GM19372 (cell line): ENCODE measurements around the gene SPEG.

Source experiments
- ATAC-seq: cut with Tn5 transposase; IDR thresholded peaks from one replicate; pipeline ENCODE4 v1.9.1; 2021; ENCODE audit warnings: mild to moderate bottlenecking, low read depth, moderate library complexity; ENCODE audit not compliant: unreplicated experiment

Gene SPEG

DNA sequence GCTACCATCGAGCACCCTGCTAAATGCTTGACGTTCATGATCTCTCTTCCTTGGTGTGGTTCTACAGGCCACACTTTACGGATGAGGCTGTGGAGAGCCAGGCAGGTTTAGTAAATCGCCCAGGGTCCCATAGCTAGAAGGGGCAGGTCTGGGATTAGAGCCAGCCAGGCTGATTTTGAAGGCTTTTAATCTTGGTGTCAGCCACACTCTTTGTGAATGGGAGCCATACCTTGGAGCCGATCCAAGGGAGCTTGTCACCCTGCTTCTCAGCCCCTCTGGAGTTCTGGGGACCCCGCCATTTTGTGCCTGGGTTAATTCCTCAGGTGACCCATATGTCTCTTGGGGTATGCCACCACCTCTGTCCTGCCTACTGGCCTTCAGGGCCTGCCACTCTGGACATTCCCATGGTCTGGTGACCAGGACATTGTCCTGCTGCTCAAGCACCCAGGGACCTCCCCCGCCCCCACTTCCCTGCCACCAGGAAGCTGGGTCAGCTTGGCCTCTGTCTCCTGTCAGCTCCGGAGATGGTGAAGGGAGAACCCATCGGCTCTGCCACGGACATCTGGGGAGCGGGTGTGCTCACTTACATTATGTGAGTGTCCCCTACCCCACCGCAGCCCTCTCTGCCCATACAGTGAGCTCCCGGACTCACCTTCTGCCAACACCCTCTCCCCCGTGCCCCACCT, 56.8 kb downstream of the SPEG start:
- no peak for ATAC-seq

DNA sequence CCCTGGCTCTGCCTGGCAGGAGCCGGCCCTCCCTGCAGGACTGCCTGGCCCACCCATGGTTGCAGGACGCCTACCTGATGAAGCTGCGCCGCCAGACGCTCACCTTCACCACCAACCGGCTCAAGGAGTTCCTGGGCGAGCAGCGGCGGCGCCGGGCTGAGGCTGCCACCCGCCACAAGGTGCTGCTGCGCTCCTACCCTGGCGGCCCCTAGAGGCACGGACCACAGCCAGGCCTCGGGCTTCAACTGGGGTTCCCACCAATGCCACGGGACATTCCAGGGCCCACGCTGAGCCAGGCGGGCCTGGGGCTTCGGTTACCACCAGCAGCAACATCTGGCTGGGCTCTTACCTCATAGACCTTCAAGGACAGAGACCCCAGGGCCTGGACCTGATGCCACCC, 57.9 kb downstream of the SPEG start:
- no peak for ATAC-seq

DNA sequence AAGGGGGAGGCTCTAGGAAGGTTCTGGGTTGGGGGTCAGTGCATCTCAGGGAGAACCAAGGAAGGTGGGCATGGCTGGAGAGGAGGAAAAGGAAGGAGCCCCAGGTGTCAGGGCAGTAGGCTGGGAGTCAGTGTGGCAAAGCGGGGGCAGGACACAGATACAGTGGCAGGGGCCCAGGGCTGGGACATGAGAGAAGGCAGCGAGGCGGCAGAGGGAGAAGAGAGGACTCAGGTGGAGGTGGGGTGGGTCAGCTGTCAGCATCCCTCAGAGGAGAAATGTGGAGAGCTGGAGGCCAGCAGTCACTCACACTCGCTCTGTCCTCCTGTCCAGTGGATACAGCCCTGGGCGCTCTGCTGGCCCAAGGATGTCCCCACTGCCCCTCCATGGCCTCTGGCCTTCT, 58.4 kb downstream of the SPEG start:
- ATAC-seq = no peak

DNA sequence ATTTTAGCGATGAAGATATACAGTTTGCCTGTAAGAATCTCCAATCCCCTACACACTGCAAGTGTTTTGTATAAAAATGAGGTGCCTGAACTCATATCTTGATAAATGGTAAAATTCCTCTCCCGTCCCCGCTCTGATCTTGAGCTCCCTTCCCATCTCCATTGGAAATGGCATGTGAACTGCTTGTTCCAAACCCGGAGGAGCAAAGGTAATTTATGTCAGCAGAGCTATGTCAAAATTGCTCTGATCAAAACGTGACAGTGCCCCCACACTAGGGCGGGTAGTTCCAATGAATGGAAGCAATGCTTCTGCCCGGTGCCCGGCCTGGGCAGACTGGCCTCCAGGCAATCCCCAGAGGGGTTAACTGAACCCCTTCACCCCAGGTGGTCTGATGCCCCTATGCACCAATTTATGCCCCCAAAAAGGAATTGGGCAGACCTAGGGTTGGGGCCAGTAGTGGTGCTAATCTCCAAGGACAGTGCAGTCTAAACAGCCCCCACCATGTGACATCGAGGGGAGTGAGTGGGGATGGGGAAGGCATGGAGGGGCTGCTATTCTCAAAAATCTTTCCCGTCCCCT, 60.4 kb downstream of the SPEG start:
- no peak for ATAC-seq

DNA sequence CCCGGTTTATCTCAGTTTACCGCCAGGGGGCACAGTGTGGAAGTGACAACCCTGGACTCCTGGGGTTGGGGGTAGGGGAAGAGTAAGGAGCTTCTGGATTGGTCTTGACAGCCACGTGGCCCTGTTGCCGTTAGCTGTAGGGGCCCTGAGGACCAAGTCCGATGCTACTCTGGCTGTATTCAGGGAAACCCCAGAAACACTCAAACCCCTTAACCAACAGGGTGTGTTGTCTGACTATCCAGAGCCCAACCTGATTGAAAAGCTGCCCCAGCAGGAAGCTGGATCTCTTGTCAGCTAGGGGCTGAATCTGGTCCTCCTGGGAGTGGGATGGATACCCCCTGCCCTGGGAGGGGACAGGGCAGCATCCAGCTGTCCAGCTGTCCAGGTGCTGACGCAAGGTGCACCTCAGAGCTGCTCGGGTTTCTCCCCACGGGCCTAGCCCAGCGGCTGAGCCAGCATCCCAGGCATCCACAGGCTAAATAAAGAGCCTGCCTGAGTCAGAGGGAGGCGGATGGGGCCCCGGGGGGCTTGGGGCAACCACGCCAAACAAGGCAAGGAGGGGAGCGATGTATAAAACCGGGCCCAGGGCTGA, 61.0 kb downstream of the SPEG start:
- no peak for ATAC-seq

DNA sequence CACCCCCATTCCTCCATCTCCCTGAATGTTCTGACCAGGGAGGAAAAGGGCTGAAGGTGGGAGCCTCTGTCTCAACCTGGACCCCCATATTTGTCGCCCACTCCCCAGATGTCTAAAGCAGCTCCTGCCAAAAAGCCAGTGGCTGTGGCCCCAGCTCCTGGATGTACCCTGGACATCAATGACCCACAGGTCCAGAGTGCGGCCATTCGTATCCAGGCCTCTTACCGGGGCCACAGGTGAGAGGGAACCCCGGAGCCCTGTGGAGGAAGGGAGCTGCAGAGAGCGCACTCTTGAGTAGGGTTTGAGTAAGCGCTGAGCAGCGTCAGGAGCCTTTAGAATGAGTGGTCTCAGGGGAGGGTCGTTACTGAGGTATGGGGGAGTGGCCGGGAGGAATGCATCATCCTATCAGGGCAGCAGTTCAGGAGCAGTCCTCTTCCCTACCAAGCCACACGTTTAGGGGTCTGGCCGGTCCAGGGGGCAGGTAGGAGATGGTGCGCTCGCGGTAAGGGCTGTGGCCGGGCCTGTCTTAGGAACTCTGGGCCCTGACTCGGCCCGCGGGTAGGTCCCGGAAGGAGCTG, 61.7 kb downstream of the SPEG start:
- ATAC-seq = no peak

DNA sequence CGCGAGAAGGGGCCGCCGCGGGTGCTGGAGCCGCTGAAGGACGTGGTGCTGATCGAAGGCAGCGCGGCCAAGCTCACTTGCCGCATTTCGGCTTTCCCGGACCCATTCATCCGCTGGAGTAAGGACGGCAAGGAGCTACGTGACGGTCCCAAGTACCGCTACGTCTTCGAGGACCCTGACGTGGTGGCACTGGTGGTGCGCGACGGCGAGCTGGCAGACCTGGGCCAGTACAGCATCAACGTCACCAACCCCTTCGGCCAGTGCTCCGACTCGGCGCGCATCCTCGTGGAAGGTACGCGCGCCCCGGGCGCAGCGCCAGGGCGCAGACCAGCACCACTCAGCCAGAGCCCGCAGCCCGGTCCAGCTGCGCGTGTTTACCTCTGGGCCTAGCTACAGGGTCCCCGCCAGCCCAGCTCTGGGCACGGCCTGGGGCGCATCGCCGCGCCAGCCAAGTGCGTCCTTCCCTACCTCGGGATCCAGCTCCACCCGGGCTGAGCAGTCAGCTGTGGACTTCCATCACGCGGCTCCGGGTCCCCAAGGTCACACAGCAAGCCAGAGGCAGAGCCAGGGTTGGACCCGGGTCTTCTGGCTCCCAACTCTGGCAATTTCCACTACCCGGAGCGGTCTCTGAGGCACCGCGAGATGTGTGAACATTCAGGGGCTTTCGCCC, 62.3 kb downstream of the SPEG start:
- no peak for ATAC-seq

DNA sequence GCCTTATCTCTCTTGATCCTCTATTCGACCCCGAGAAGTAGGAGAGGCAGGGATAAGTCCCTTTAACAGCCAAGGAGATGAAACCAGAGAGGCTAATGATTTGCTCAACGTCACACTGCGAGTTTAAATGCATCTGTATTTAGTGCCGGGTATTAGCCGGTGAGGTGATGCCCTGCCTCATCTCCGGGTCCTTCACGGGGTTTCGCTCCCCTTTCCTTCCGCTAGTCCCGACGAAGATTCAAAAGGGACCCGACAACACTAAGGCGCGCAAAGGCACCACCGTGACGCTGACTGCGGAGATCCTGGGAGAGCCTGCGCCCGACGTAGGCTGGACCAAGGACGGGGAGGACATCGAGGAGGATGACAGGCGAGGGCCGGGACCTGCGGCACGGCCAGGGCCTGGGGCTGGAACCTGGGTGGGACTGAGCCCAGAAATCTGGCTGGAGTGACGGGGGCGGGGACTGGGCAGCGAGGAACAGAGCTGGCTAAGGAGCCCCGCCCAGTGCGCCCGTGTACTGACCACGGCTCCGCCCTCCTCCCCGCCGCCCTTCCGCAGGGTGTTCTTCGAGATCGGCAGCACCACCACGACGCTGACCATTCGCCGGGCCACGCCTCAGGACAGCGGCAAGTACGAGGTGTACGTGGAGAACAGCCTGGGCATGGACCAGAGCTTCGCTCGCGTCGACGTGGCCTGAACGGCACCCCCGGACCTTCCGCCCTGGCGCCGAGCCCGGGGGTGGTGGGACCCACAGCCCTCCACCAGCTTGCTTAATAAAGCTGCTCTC, 63.0 kb downstream of the SPEG start:
- ATAC-seq = peak; percentile 32

DNA sequence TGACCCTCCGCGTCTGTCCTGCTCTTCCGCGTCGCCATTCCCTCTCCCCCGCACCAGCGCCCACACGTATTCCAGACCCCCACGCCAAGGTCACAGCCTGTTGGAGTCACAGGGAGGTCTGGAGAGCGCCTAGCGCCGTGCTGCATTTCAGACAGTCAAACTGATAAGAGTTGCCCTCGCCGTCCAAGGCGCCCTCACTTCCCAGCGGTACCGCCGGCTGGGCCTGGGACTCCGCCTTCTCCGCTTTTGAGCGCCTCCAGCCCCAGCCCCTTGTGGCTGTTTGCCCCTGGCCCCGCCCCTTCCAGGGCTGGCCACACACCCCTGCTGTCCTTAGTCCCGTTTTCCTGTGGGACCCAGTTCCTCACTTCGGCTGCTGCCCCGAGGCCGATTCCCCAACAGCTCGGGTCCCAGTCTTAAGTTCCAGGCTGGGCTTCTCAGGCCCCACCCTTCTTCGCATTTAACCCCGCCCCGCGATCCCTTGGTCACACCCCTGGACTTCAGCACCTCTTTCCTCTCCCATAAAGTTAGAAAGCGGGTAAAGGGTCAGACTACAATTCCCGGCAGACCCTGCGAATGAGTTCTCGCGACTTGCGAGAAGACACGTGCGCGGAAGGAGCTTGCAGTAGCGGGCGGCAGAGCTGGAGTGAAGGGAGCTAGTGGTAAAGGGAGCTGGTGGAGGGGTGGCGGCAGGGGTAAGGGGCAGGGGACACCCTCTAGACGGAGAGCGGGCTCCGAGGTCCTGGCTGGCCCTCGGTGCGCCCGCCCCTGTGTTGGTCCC, 63.8 kb downstream of the SPEG start, which contains the start of gene GMPPA:
Gene GMPPA, plus strand, starts transcription at position 612 of the 778 bp plus-strand sequence. CDS start 1,085 bp downstream, outside the sequence.
- peak; percentile 89 for ATAC-seq

DNA sequence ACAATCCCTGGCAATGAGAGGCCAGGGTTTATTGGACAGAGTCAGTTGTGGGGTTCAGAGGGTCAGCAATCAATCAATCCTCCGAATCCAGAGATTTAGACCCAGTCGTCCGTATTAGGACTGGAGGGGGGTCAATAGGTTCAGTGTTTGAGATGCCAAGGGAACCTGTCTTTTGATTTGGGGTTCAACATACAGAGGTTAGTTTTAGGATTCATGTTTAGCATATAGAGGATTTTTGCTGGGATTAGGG, 64.3 kb downstream of the SPEG start:
- ATAC-seq = no peak

DNA sequence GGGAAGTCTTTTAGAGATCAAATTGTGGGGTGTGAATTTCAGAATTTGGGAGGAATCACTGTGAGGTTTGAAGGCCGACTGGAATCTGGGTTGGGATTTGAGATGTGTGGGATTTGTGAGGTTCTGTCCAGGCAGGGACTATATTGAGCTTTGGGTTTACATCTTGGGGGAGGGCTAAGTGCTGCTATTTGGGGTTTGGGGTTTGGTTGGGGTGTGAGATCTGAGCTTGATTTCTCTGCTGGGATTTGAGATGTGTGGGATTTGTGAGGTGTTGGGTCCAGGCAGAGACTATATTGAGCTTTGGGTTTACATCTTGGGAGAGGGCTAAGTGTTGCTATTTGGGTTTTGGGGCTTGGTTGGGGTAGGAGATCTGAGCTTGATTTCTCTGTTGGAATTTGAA, 64.9 kb downstream of the SPEG start:
- ATAC-seq = no peak

DNA sequence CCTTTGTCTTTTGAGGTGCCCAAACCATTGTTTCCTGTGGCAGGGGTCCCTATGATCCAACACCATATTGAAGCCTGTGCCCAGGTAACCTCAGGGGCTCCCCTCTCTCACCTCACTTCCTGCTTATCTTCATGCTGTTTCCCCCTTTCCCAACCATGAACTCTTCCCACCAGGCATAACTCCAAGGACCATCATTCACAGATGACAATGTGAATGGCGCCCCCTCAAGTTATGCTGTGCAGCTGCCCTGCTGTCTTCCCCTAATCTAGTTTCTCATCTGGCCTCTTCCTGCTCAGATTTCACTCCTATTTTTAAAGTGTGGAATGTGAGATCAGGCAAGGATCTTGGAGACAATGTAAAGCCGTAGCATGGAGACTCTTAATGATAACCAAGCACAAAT, 65.5 kb downstream of the SPEG start:
- ATAC-seq = no peak

DNA sequence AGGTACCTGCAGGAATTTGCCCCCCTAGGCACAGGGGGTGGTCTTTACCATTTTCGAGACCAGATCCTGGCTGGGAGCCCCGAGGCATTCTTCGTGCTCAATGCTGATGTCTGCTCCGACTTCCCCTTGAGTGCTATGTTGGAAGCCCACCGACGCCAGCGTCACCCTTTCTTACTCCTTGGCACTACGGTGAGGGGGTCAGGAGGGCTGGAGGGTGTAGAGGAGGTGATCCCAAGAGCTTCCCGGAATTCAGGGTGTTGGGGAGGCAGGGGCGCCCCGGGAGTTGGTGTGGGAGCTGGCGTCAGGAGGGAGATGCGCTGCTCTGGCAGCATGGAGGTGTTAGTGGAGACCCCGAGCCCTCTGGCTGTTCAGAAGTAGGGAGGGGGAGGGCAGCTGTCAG, 67.2 kb downstream of the SPEG start:
- no peak for ATAC-seq

DNA sequence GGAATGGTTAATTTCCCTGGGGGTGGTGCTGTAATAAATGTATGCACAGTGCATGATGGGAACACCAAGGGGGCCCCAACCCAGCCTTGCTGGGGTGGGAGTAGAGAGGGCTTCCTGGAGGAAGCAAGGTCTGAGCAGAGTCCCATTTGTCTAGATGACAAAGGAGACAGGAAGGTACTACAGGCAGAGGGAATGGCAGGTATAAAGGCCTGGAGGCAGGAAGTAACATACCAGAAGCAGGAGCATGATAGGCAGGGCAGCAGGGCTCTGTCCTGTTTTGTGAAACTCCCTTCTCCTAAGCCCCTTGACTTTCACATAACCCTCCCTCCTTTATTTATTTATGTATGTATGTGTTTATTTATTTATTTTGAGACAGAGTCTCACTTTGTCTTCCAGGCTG, 68.0 kb downstream of the SPEG start:
- no peak for ATAC-seq

DNA sequence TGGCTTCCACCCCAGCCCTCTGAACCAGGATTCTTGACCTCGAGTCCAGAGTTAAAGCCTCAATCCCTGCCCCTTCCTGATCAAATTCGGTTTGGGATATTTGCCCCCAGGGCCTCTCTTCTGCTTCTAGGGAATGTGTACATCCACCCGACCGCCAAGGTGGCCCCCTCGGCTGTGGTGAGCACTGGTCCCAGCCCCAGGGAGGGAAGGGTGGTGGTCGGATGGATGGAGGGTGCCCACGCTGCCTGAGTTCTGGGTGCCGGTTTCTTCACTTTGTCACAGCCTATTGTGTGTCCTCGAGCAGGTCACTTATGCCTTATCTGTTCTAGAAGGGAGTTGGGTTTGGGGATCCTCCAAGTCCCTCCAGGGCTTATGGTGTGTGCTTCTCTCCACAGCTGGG, 70.9 kb downstream of the SPEG start:
- no peak for ATAC-seq

DNA sequence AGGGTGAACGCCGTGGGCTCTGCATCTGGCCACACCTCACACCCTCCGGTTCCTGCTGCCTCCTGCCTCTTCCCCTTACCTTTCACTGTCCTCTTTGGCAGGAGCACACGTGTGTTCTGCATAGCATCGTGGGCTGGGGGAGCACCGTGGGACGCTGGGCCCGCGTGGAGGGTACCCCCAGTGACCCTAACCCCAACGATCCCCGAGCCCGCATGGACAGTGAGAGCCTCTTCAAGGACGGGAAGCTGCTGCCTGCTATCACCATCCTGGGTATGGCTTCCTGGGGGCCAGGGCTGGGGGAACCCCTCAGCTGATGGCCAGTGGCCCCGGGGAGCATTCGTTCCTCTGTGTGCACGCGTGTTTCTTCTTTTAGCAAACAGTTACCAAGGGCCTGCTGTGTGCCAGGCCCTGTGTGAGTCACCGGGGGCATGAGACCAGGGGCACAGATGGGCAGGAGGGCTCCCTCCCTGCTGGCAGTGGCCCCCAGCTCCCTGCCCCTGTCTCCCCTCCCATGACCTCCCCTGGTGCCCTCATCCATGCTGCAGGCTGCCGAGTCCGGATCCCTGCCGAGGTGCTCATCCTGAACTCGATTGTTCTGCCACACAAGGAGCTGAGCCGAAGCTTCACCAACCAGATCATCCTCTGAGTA, 71.6 kb downstream of the SPEG start:
- ATAC-seq = no peak

DNA sequence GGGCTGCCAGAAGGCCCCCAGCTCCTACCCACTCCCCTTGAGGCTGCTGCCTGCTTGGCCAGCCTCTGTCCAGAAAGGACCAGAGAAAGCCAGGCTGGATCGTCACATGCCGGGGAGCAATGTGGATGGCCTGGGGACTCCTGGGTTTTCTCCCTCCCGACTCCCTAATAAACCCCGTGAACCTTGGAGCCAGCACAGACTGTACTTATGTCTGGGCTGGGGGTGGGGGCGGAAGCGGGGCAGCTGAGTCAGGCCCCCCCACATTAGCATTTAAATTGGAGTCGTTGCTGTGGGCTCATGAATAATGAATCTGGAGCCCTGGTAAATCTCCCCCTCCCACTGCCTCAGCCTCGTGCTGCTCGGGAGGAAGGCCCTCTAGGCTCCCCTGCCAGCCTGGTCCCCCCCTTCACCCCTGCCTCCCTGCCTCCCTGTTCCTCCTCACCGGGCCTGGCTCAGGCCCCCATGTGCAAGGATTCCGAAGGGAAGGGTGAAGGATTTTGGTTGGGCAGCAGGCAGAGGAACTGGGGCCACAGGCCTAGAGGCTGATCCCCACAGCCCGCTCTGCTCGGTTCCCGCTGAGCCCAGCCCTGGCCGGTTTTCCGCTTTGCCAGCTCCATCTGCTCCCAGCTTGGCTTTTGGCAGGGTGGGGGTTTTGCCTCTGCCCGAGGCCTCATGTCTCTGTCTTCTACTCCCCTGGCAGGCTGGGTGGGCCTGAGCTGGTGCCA, 72.3 kb downstream of the SPEG start:
- ATAC-seq = no peak

DNA sequence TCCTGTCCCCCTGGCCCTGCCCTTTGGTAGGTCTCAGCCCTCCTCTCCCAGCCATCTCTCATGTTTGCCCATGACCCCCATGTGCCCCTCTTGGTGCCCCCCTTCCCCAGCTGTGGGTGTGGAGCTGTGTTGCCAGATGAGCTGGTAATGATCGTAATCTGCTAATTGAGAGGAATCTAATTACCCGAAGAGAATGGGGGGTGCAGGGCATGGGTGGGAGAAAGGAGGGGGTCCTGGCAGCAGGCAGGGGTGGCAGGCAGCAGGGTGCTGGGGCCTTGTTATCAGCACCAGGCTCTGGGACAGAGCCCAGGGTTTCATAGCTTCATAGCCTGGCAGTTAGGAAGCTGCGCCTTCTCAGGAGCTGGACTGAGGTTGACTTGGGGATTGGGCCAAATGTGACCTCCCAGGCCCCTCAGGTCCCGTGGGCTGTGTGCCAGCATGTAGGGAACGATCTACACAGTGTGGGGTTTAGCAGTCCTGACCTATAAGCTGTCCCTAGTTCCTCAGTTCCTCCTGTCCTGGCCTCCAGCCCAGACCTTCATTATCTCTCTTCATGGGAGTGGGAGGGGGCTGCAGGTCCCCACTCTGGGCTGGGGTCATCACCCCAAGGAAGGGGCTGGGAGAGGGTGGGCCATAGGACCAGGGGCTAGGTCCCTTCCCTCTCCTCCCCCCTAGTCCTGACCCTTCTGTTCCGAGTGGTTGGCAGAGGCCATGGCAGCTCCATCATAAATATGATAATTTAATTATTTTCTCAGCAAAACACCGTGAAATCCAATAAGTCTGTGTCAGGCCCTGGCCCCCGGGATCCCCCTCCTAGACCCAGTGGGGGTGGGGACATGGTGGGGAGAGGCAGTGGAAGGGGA, 73.2 kb downstream of the SPEG start:
- ATAC-seq = no peak
